MCF 10A (cell line): ENCODE data around the gene NXPH4. TPM values are rescaled to one million over a fixed set of nuclear protein-coding genes. Genes with fewer than 3 reads are reported as not detected.

ENCODE experiments used
- BruUV-seq: library from RNA; stranded (reverse); fragments of 400-500 nt; replicated peaks from 2 replicates; lab custom pipeline; 2021; lab: Mats Ljungman, UMichigan
- CTCF ChIA-PET: fragments of 300-600 bp; sonication (Branson Sonifier 250); formaldehyde crosslinking; extraction: SDS; loops from one replicate; lab custom pipeline; 2021; ENCODE audit warnings: antibody characterized with exemption, inconsistent platforms; lab: Yijun Ruan, JAX
- POLR2A ChIA-PET: fragments of 300-600, 350-650 bp; sonication (Branson Sonifier 250); formaldehyde crosslinking; extraction: SDS; loops from one replicate; lab custom pipeline; 2020; ENCODE audit warnings: antibody characterized with exemption, inconsistent platforms; lab: Yijun Ruan, JAX
- DNase-seq: peaks from one replicate; pipeline ENCODE4 v3.0.0-alpha.2; 2018; ENCODE audit not compliant: unreplicated experiment
- H3K27ac Mint-ChIP-seq: one replicate; pipeline ENCODE4 v1.8.0; 2022; ENCODE audit warnings: mild to moderate bottlenecking, low read depth, mixed read lengths; ENCODE audit not compliant: unreplicated experiment
- H3K27me3 Mint-ChIP-seq: one replicate; pipeline ENCODE4 v1.8.0; 2022; ENCODE audit warnings: mixed read lengths; ENCODE audit not compliant: insufficient read depth, unreplicated experiment
- H3K36me3 Mint-ChIP-seq: one replicate; pipeline ENCODE4 v1.8.0; 2022; ENCODE audit warnings: mild to moderate bottlenecking, moderate library complexity, mixed read lengths; ENCODE audit not compliant: insufficient read depth, unreplicated experiment
- H3K4me1 Mint-ChIP-seq: one replicate; pipeline ENCODE4 v1.8.0; 2022; ENCODE audit warnings: mixed read lengths; ENCODE audit not compliant: insufficient read depth, unreplicated experiment
- H3K4me3 Mint-ChIP-seq: one replicate; pipeline ENCODE4 v1.8.0; 2022; ENCODE audit warnings: mild to moderate bottlenecking, moderate library complexity, mixed read lengths; ENCODE audit not compliant: unreplicated experiment
- H3K9me3 Mint-ChIP-seq: one replicate; pipeline ENCODE4 v1.8.0; 2022; ENCODE audit warnings: mixed read lengths; ENCODE audit not compliant: unreplicated experiment
- CTCF ChIP-seq: fragments of 200-600 bp; IDR thresholded peaks from one replicate; pipeline ENCODE4 v1.8.0; 2022; ENCODE audit warnings: antibody characterized with exemption, mild to moderate bottlenecking; ENCODE audit not compliant: unreplicated experiment
- intact Hi-C: fragments of 100-400 bp; cut with micrococcal nuclease; formaldehyde crosslinking; loops from 2 replicates; pipeline ENCODE4 v1.14.1; 2022
- total RNA-seq: library from RNA; stranded (reverse); gene quantifications from 2 replicates; pipeline ENCODE4 v1.2.3, GENCODE V29; 2022

The NXPH4 gene
- total RNA-seq, 1 experiment from 2014 or later = 2.2 TPM

DNA sequence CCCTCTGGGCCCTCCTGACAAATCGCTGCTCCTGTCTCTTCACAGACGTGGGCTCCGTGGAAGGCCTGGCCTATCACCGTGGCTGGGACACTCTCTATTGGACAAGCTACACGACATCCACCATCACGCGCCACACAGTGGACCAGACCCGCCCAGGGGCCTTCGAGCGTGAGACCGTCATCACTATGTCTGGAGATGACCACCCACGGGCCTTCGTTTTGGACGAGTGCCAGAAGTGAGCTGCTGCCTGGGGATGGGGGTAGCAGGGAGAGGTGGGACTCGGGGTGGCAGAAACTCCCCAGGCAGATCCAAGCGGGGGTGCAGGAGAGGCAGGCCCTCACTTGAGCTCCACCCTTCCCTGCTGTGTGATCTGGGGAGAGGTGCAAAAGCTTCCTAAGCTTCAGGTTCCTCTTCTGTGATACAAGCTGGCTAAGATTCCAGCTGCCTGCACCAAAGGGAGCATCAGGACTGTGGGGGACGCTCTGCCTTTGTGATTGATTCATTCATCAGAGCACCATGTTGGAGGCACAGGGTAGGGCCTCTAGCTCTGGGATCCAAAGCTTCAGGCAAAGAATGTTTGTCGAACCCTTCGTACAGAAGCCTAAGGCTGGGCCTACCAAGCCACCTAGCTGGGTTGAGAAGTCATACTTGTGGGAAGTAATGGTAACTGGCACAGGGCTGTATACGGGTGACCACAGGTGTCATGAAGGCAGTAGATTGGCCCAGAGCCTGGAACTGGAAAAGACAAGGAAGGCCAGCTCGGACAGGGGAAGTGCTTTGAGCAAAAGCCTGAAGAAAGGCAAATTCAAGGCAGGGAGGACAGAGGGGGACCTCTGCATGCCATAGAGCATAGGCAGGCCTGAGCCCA is 29.1 kb upstream of the NXPH4 start:
- POLR2A ChIA-PET = interaction anchor here (0.6 to 1.7 kb wide), 4 partner anchors 9 to 100 kb away, joined by 3 to 7 read pairs (median 3); no protein-coding TSS in a partner anchor
- CTCF ChIA-PET = interaction anchor here (0.5 to 4.0 kb wide), 13 partner anchors 10 to 565 kb away, joined by 3 to 30 read pairs (median 4); partner anchors contain the start of genes CDK4, LRP1 and STAT6
- DNase-seq = no peak
- intact Hi-C loops = no loop called here
- Mint-ChIP-seq H3K27me3 (no peaks in the 10 kb centered on the region), H3K4me1 (peaks cover 9% of the 10 kb centered on the region), H3K36me3 (peaks cover 36% of the 10 kb centered on the region), H3K4me3 (no peak overlapping the region), H3K9me3 (no peaks in the 10 kb centered on the region), H3K27ac (no peak overlapping the region)
- no peak for TF ChIP-seq CTCF
- BruUV-seq = no TSS peak

DNA sequence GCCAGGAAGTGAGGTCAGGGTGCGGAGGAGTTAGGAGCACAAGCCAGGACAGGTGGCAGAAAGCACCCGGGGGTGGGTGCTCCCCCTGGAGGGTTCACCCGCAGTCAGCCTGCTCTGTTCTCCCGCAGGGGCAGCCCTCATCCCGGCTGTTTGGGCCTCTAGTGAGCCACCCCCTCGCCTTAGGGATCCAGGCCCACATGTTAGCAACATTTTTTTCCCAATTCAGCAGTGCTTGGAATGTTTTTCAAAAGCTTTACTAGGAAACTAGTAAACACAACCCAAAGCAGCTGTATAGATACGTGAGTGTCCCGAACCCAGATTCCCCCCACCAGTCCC is 28.5 kb upstream of the NXPH4 start:
- H3K4me3 Mint-ChIP-seq = no peak overlapping the region
- no TSS peak for BruUV-seq
- peaks cover 3% of the 10 kb centered on the region for H3K4me1 Mint-ChIP-seq
- ChIA-PET CTCF (interaction anchor here (0.5 to 4.0 kb wide), 11 partner anchors 9 to 564 kb away, joined by 3 to 30 read pairs (median 4); partner anchors contain the start of genes CDK4, HSD17B6 and LRP1), POLR2A (interaction anchor here (1.1 to 1.7 kb wide), 3 partner anchors 18 to 101 kb away, joined by 3 to 7 read pairs (median 3); no protein-coding TSS in a partner anchor)
- no peaks in the 10 kb centered on the region for H3K9me3 Mint-ChIP-seq
- H3K27me3 Mint-ChIP-seq = no peaks in the 10 kb centered on the region
- no peak for DNase-seq
- intact Hi-C loops = no loop called here
- peaks cover 36% of the 10 kb centered on the region for H3K36me3 Mint-ChIP-seq
- H3K27ac Mint-ChIP-seq = no peak overlapping the region
- TF ChIP-seq CTCF = no peak

DNA sequence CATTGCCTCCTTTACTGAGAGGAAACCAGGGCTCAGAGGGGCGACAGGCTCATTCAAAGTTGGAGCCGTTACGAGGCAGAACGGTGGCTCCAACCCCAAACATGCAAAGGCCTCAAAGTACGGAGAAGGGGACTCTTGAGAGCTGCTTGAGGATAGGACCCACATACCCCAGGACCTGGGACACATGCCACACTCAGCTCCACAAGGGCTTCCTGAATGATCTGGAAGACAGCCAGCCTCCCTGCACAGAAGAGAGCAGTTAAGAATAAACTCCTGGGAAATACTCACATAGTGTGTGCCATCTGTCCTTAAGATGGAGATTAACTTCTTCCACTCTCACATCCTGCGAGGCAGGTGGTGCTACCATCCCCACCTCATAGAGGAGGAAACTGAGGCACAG is 26.6 kb upstream of the NXPH4 start:
- Mint-ChIP-seq H3K27ac (no peak overlapping the region), H3K36me3 (peaks cover 42% of the 10 kb centered on the region), H3K9me3 (no peaks in the 10 kb centered on the region), H3K27me3 (no peaks in the 10 kb centered on the region), H3K4me3 (no peak overlapping the region), H3K4me1 (no peaks in the 10 kb centered on the region)
- ChIA-PET CTCF (interaction anchor here (0.6 to 5.2 kb wide), 4 partner anchors 23 to 66 kb away, joined by 3 to 20 read pairs (median 3); no protein-coding TSS in a partner anchor), POLR2A (no interaction called here)
- DNase-seq = no peak
- no peak for TF ChIP-seq CTCF
- intact Hi-C loops = no loop called here
- BruUV-seq = no TSS peak

- no peak overlapping the region for H3K27ac Mint-ChIP-seq
- CTCF ChIA-PET = interaction anchor here (0.8 to 5.2 kb wide), 4 partner anchors 9 to 67 kb away, joined by 3 to 20 read pairs (median 4); no protein-coding TSS in a partner anchor
- BruUV-seq = no TSS peak
- H3K4me1 Mint-ChIP-seq = no peaks in the 10 kb centered on the region
- no peak overlapping the region for H3K4me3 Mint-ChIP-seq
- POLR2A ChIA-PET = interaction anchor here (0.8 kb wide), 1 partner anchor 39 kb away, joined by 3 read pairs; the partner anchor contains the start of gene SHMT2
- no peaks in the 10 kb centered on the region for H3K9me3 Mint-ChIP-seq
- TF ChIP-seq CTCF = no peak
- DNase-seq = no peak
- peaks cover 39% of the 10 kb centered on the region for H3K36me3 Mint-ChIP-seq
- no peaks in the 10 kb centered on the region for H3K27me3 Mint-ChIP-seq
- intact Hi-C loops = no loop called here
Measured at GRCh38 chr12:57190821-57191220, 25.8 kb upstream of the NXPH4 start.
